HL-60 (cell line): ENCODE data around the gene BMAL1.

Experiments used
- DNase-seq, 2 experiments: peaks; one replicate each; pipeline ENCODE4 v3.0.0-alpha.2; 2010 to 2020; ENCODE audit warnings: low read depth in 1 of 2, low spot score in 1 of 2
- H3K27ac ChIP-seq: fragments of 250-450 bp; sonication (Bioruptor Pico); replicated peaks from 2 replicates; pipeline ENCODE4 v1.5.1; 2020; ENCODE audit warnings: mild to moderate bottlenecking, moderate library complexity
- H3K27me3 ChIP-seq: fragments of 250-450 bp; sonication (Bioruptor Pico); 2 replicates; pipeline ENCODE4 v1.5.1; 2021; ENCODE audit warnings: mild to moderate bottlenecking, moderate library complexity; ENCODE audit not compliant: insufficient read depth, poor library complexity, severe bottlenecking
- H3K4me3 ChIP-seq: replicated peaks from 2 replicates; pipeline ENCODE4 v1.5.1; 2011; ENCODE audit warnings: mild to moderate bottlenecking, control low read depth, low read length; ENCODE audit not compliant: insufficient read depth
- GABPA ChIP-seq: IDR thresholded peaks from 2 replicates; pipeline ENCODE4 v1.6.1; 2012; ENCODE audit warnings: low read depth
- POLR2AphosphoS5 ChIP-seq: IDR thresholded peaks from 2 replicates; pipeline ENCODE4 v1.6.1; 2012; ENCODE audit warnings: low read depth
- SPI1 ChIP-seq: IDR thresholded peaks from 2 replicates; pipeline ENCODE4 v1.6.1; 2012; ENCODE audit warnings: low read depth, mild to moderate bottlenecking, borderline replicate concordance
- TF ChIP-seq, protein P1 (sequence below): IDR thresholded peaks from 2 replicates; pipeline ENCODE4 v1.6.1; 2012; ENCODE audit warnings: low read depth; ENCODE audit not compliant: insufficient replicate concordance
- TF ChIP-seq, protein P2 (sequence below): IDR thresholded peaks from one replicate; pipeline ENCODE4 v1.5.1; 2011; ENCODE audit warnings: low read length, control low read depth, inconsistent platforms; ENCODE audit not compliant: insufficient read depth

Gene BMAL1

DNA sequence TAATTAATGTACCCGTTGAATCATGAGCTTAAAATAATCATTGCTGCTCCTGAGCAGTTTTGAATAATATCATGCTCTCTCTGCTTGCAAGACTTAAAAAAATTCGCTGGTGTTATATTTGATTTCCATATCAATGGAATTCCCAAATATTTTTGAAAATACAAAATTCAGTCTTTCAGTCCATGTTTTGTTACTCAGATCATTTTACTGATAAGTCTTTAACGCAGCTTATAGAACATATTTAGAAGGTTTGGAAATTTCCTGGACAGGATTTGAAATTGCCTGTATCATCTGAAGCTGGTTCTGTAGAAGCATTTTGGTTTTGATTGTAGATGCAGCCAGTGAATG, 1.9 kb downstream of the BMAL1 start:
- H3K4me3 ChIP-seq = no peak overlapping the region
- DNase-seq = no peak
- TF ChIP-seq SPI1 (no peak), GABPA (no peak), POLR2AphosphoS5 (no peak)
- TF ChIP-seq, protein P1, sequence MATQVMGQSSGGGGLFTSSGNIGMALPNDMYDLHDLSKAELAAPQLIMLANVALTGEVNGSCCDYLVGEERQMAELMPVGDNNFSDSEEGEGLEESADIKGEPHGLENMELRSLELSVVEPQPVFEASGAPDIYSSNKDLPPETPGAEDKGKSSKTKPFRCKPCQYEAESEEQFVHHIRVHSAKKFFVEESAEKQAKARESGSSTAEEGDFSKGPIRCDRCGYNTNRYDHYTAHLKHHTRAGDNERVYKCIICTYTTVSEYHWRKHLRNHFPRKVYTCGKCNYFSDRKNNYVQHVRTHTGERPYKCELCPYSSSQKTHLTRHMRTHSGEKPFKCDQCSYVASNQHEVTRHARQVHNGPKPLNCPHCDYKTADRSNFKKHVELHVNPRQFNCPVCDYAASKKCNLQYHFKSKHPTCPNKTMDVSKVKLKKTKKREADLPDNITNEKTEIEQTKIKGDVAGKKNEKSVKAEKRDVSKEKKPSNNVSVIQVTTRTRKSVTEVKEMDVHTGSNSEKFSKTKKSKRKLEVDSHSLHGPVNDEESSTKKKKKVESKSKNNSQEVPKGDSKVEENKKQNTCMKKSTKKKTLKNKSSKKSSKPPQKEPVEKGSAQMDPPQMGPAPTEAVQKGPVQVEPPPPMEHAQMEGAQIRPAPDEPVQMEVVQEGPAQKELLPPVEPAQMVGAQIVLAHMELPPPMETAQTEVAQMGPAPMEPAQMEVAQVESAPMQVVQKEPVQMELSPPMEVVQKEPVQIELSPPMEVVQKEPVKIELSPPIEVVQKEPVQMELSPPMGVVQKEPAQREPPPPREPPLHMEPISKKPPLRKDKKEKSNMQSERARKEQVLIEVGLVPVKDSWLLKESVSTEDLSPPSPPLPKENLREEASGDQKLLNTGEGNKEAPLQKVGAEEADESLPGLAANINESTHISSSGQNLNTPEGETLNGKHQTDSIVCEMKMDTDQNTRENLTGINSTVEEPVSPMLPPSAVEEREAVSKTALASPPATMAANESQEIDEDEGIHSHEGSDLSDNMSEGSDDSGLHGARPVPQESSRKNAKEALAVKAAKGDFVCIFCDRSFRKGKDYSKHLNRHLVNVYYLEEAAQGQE = no peak
- TF ChIP-seq, protein P2, sequence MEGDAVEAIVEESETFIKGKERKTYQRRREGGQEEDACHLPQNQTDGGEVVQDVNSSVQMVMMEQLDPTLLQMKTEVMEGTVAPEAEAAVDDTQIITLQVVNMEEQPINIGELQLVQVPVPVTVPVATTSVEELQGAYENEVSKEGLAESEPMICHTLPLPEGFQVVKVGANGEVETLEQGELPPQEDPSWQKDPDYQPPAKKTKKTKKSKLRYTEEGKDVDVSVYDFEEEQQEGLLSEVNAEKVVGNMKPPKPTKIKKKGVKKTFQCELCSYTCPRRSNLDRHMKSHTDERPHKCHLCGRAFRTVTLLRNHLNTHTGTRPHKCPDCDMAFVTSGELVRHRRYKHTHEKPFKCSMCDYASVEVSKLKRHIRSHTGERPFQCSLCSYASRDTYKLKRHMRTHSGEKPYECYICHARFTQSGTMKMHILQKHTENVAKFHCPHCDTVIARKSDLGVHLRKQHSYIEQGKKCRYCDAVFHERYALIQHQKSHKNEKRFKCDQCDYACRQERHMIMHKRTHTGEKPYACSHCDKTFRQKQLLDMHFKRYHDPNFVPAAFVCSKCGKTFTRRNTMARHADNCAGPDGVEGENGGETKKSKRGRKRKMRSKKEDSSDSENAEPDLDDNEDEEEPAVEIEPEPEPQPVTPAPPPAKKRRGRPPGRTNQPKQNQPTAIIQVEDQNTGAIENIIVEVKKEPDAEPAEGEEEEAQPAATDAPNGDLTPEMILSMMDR = no peak
- H3K27me3 ChIP-seq = peaks cover 16% of the 10 kb centered on the region
- no peak overlapping the region for H3K27ac ChIP-seq

DNA sequence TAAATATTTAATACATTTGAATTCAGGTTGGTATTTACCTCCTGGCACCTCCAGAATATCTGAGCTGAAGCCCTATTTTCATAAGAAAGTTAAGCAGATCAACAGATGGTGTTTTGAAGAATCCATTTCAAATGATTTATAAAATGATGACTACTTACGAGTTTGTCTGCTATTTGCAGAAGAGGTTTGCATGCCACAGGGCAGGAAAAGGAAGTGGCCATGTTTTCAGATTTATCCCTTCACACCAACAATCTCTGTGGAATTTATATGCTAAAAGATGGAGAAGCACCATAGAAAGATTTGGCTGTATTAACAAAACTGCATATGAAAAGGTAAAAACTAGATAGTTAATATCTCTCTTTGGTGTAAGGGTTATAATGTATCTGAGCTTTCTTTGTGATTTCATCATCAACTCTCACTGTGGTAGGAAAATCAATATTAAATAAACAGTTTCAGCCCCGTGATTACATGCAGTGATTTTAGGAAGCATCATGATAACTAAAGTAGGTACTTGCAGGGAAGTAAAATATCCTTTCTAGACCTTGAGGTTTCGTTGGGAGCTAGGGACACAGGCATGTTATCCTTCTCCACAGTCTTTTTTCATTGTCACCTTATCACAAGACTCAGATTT, 2.6 kb downstream of the BMAL1 start:
- no peak overlapping the region for H3K27ac ChIP-seq
- TF ChIP-seq POLR2AphosphoS5 (no peak), GABPA (no peak), SPI1 (peak; percentile 34; the same call in 1 of the 2 replicates)
- TF ChIP-seq, protein P2 = no peak
- TF ChIP-seq, protein P1 = no peak
- no peak for DNase-seq
- no peak overlapping the region for H3K4me3 ChIP-seq
- peaks cover 11% of the 10 kb centered on the region for H3K27me3 ChIP-seq

DNA sequence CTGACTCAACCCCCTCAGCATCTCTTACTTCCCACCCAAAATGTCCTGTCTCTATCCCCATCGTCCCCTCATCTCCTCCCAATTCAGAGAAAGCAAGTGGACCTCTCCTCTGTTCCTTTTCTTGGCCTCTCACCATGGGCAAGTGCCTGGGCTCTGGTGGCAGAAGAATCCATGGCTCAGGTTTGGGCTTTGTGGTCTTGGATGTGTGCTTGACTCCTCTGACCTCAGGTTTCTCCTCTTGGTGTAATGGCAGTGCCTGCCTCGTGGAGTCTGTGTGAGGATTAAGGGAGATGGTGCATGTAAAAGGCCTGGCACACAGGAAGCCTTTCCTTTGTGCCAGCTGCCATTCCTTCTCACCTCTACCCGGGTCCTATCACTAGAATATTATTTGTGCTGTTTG, 3.2 kb downstream of the BMAL1 start:
- no peak overlapping the region for H3K27ac ChIP-seq
- TF ChIP-seq SPI1 (no peak), POLR2AphosphoS5 (no peak), GABPA (no peak)
- TF ChIP-seq, protein P2 = no peak
- TF ChIP-seq, protein P1 = no peak
- no peak for DNase-seq
- H3K27me3 ChIP-seq = peaks cover 9% of the 10 kb centered on the region
- H3K4me3 ChIP-seq = no peak overlapping the region
